Activated CD4-positive, CD25-positive, alpha-beta regulatory T cell treated with anti-CD3 and anti-CD28 coated beads, Interleukin-2, amount 50 U/mL, for 16 hours (primary cell): Measurements from ENCODE around the gene IL1R1.
"Not testable (repeated sequence)": the region's sequence is repeated elsewhere in the genome, so short reads cannot be mapped to it uniquely, and the experiment has no call there.

ENCODE experiments used
- DNase-seq: peaks from one replicate; pipeline ENCODE4 v3.0.0-alpha.2; 2020; ENCODE audit warnings: low read depth, low spot score

The IL1R1 gene

DNA sequence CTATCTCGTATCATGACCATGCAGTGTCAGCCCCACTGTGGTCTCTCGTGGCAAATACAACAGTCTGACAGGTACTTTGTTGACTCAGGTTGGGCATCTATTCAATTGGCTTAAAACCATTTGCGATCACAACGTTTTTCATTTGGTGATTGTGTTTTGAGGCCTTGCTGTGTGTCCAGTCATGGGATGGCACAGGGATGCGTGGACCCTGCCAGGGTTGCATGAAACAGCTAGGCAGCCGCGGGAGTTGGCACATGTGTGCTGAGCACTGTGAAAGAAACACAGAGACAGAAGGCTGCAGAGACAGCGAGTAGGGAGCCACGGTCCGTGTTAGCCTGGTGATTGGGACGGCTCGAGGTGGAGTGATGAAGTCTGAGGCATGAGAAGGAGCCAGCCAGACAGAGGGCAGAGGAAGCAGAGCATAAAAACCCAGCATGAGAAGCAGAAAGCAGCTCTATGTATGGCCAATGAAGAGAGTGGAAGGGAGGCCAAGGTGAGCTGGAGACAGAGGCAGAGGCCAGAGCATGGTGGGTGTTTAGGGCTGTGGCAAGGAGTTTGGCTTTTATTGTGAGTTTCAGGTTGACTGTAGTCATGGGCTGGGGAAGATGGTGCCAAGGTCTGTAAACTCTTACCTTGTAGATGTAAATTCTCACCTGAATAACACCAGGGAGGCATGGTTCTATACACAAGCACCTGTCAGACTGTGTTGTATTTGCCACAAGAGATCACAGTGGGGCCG, 31.8 kb upstream of the IL1R1 start:
- no peak for DNase-seq

DNA sequence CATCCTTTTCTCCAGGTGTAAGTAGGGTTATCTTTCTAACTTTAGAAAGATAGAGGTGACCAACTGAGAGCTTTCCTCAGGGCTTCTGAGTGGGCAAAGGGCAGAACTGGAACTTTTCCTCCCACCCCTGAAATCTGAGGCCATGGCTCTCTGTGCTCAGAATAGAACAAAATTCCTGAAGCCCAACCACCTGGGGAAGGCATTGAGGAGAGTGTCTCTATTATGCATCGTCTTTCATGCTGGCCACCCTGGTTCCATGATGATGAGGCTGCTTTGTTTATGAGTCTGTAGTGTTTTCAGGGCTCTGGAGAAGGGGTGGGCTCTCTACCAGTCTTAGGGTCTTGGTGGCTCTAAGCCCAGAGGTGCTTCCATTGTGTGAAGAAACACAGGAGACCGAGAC, 30.7 kb upstream of the IL1R1 start:
- DNase-seq = no peak

- no peak for DNase-seq
These were observed 30.3 kb upstream of the IL1R1 start for GRCh38 chr2:102112271-102112670.

DNA sequence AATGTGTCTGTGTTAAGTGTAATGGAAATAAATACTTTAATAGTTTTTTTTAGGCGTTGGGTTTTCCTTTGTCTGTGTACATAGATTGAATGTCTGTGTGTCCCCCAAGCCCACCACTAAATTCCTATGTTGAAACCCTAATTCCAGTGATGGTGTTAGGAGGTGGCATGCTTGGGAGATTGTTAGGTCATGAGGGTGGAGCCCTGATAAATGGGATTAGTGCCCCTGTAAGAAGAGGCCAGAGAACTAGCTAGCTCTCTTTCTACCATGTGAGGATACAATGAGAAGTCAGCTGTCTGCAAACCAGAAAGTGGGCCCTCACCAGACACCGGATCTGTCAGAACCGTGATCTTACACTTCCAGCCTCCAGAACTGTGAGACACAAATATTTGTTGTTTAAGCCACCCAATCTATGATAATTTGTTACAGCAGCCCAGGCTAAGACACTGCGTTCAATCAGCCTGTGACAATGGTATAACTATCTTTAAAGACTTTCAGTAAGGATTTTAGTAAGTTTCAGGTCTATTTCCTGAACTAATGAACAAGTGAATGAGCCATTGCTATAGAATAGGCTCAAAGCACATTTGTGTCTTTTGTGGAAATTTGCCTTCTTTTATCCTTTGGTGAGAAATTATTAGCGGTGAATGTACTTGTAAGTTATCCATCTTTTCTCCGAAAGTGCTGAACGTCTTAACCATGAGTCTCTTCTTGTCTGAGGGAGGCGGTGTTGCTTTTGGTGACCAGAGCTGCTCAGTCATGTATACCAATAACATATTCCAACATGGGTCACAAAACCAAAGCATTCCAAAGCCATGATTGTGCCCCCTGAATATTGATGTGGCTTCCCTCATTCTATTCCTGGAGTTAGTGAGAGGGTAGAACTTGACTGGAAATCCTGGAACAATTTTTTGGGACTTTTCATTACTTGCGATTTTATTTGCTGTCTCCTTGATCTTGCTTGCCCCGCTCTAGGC, 29.6 kb upstream of the IL1R1 start:
- DNase-seq = no peak

DNA sequence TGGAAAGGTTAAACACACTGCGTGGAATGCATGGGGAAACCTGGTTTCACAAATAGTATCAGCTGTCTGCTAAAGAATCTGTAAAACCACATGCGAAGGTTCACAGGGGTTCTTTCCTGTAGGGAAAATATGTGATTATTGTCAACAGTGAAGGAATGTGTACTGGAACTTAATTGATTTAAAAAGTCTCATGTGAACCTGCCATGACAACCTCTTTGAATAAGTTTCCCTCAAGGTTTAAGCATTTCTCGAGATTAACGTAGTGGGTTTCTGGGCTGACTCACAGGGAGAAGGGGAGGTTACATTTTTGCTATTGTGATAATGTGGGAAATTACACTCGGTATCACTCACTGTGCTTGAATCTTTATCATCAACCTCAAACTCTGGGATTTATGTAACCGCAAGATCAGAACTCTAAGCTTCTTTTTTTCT, 28.2 kb upstream of the IL1R1 start:
- no peak for DNase-seq

- no peak for DNase-seq
These were observed 27.6 kb upstream of the IL1R1 start for GRCh38 chr2:102114851-102115497.

DNA sequence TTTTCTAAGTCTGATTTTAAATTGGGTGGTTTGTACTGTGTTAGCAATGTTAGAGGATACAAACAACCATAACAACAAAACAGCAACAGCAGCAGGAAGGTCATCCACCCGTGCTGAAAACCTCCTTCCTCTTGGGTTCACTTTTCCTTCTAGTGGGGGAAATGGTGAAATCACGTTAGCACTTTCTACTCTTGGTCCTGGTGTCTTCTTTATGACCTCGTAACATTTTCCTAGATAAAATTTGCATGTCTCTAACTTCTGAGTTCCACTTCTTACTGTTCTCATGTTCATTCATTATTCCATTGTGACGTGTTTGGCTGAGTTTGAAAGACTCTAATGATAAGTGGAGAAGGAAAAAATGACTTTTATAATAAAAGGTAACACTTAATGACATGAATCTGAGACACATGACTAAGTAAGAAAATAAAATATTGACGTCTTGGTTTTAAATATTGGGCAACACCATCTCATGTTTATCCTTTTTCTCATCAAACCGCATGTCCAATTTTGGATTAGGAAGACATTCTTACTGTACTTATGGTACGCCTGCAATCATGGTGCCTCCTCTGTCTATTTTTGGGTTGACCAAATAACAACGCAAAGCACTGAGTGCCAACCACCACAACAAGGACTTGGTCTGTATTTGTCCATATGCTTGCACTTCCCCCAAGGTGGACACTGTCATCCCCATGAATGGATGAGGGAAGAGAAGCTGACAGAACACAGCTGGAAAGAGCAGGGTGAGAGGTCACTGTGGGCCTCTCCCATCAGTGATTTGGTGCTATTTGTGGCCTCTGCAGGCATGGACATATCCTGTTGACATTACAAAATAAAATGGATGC, 25.7 kb upstream of the IL1R1 start:
- no peak for DNase-seq

GRCh38 chr2:102117472-102117858, 25.1 kb upstream of the IL1R1 start:
- no peak for DNase-seq

- DNase-seq = no peak
These were observed 23.3 kb upstream of the IL1R1 start for GRCh38 chr2:102119255-102119654.

GRCh38 chr2:102120261-102120660, 22.3 kb upstream of the IL1R1 start:
- no peak for DNase-seq

- DNase-seq = no peak
These were observed 21.8 kb upstream of the IL1R1 start for GRCh38 chr2:102120701-102121159.

DNA sequence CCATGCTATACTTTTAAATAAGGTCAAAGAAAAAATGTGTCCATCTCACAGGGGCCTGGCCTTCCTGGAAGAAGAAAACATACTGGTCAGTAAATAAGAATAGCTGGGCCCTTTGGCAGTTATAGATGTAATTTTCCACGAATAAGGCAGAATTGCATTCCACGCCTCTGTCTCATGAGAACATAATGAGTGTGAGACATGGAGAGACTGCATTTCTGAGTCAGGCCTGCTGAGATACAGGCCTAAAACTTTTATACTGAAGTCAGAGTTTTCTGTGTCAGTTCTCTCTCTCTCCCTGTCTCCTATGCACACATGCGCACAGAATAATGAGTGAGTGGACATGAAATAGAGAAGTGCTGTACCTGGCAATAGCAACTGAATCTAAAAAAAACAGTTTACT, 20.4 kb upstream of the IL1R1 start:
- DNase-seq = no peak

- DNase-seq = no peak
These were observed 19.6 kb upstream of the IL1R1 start for GRCh38 chr2:102122909-102123308.

- DNase-seq = not testable (repeated sequence)
These were observed 18.1 kb upstream of the IL1R1 start for GRCh38 chr2:102124421-102124820.

DNA sequence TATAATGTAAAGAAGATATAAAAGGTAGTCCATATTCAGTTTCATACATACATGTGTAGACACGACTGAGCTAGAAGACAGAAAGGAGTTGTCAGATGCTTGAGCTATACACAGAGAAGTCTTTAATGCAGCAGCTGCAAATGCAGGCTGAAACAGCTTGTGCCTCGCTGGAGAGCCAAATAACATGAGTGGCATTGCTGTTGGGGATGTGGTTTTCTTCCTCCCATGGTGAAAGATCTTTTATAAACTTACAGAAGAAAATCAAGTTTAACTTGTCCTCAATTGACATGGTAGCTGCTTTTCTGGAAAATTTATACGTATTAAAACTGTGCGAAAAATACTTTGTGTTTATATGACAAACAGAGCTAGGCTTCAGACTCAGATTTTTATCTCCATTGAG, 16.4 kb upstream of the IL1R1 start:
- no peak for DNase-seq

DNA sequence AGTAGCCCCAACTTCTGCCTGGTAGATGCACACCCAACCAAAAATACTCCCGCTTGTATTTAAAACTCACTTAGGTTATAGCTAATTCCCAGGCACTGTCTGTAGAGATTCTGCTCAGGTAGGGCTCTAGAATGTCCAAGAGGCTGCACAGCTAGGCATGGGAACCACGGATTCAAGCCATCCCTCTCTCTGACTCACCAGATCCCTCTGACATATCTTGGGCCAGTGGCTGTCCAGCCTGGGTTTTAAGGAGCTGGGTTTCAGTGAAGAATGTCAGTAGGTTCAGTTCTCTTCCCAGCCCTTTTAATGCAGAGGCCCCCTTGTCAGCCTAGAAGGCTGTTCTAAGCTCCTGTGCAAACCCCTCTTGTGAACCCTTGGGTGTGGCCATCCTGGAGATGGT, 15.9 kb upstream of the IL1R1 start:
- no peak for DNase-seq

- no peak for DNase-seq
These were observed 13.5 kb upstream of the IL1R1 start for GRCh38 chr2:102129082-102129481.

GRCh38 chr2:102129951-102130646, 12.4 kb upstream of the IL1R1 start:
- no peak for DNase-seq

- no peak for DNase-seq
These were observed 11.9 kb upstream of the IL1R1 start for GRCh38 chr2:102130647-102130991.

- no peak for DNase-seq
These were observed 11.0 kb upstream of the IL1R1 start for GRCh38 chr2:102131564-102131963.

DNA sequence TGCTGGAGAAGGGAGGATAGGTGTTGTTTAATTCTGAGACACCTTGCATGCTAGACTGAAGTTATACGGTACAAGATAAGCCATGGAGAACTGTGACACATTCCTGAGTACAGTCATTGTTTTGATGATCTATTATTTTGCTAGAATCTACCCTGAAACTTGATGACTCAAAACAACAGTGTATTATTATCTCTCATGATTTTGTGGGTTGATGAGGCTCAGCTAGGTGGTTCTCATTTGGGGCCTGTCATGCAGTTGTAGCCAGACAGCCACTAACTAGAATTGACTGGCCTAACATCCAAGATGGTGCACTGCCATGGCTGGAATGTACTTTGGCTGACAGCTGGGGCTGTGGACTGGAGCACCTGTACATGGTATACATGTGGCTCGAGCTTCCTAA, 5.4 kb upstream of the IL1R1 start:
- peak; percentile 20 for DNase-seq
